LNCaP clone FGC (cell line): ENCODE data around the gene SMG9.

Source experiments
- DNase-seq: peaks from one replicate; pipeline ENCODE4 v3.0.0-alpha.2; 2011; ENCODE audit warnings: low read depth
- H3K4me3 ChIP-seq: 2 replicates; pipeline ENCODE4 v1.5.1; 2011; ENCODE audit warnings: mild to moderate bottlenecking, low read depth, low read length, control low read depth
- CTCF ChIP-seq: IDR thresholded peaks from 2 replicates; pipeline ENCODE4 v1.5.1; 2012; ENCODE audit warnings: mild to moderate bottlenecking; ENCODE audit not compliant: control insufficient read depth, insufficient read depth; ENCODE audit errors: extremely low read depth

SMG9 gene

GRCh38 chr19:43798026-43798545 is 43.3 kb upstream of the SMG9 start:
- no peak for DNase-seq
- TF ChIP-seq CTCF: no peak
- no peak overlapping the region for H3K4me3 ChIP-seq

GRCh38 chr19:43797556-43797955 is 42.8 kb upstream of the SMG9 start:
- H3K4me3 ChIP-seq: no peak overlapping the region
- no peak for DNase-seq
- no peak for TF ChIP-seq CTCF

GRCh38 chr19:43797118-43797517 is 42.4 kb upstream of the SMG9 start:
- no peak for DNase-seq
- TF ChIP-seq CTCF: no peak
- H3K4me3 ChIP-seq: no peak overlapping the region

DNA sequence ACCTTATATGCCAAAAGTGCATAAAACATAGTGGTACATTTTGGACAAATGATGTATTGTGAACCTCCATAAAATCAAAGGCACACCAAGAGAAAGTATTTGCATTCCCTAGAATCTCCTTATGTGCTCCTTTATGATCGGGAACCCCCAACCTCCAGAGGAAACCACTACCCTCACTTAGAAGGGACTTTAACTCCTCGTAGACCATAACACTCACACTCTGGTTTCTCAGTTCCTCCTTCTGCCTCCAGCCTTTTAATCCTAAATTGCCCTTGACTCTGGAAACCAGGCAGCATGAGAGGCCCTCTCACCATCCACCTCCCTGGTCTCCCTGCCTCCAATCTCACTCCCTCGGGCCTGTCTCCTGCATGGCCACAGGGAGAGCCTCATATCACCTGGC is 35.8 kb upstream of the SMG9 start:
- DNase-seq: no peak
- H3K4me3 ChIP-seq: no peak overlapping the region
- no peak for TF ChIP-seq CTCF

GRCh38 chr19:43789029-43789428 is 34.3 kb upstream of the SMG9 start:
- TF ChIP-seq CTCF: no peak
- no peak overlapping the region for H3K4me3 ChIP-seq
- DNase-seq: peak; percentile 7

DNA sequence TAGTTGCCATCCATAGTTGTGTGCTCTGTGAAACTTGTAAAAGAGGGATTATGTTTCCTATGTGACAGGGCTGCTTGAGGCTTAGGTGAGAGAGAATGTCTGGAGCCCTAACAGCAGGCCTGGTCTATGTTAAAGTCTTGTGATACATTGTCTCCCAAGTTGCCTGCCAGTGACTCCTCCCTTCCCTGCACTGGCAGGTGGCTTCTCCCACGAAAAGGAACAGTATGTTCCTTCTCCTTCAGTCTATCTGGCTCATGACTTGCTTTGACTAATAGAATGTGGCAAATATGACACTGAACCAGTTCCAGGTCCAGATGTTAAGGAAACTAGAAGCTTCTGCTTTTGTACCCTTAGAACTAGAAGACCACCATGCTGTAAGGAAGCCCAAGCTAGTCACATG is 31.9 kb upstream of the SMG9 start:
- no peak overlapping the region for H3K4me3 ChIP-seq
- DNase-seq: no peak

More for the DNA sequence above, 31.9 kb upstream of the SMG9 start:
- TF ChIP-seq CTCF: no peak
